Right forelimb (tissue), 1 donor: ENCODE data around the gene TMEM88.
A peak's percentile ranks its signal among the peaks of the same experiment; 100 is the strongest.
"Not testable (repeated sequence)": the region's sequence is repeated elsewhere in the genome, so short reads cannot be mapped to it uniquely, and the experiment has no call there.

Experiments
- DNase-seq: peaks from one replicate; pipeline ENCODE4 v3.0.0-alpha.2; 2018

TMEM88 gene

GRCh38 chr17:7856811-7857712 lies 2.2 kb downstream of the TMEM88 start, which contains the start of gene NAA38:
NAA38 (minus strand) TSS chr17:7857559; CDS start chr17:7857463, 96 bp downstream.
- DNase-seq = peak; percentile 98

GRCh38 chr17:7857713-7858521 lies 3.1 kb downstream of the TMEM88 start, which contains the start of gene CYB5D1:
CYB5D1 (plus strand) TSS chr17:7858003; CDS start chr17:7858135, 132 bp downstream.
- DNase-seq = peak; percentile 93

GRCh38 chr17:7858522-7858810 lies 3.6 kb downstream of the TMEM88 start:
- no peak for DNase-seq

- DNase-seq = no peak
Observed at GRCh38 chr17:7859028-7859427, 4.2 kb downstream of the TMEM88 start.

GRCh38 chr17:7862692-7863437 lies 8.0 kb downstream of the TMEM88 start:
- DNase-seq = peak; percentile 63

- not testable (repeated sequence) for DNase-seq
Observed at GRCh38 chr17:7864384-7864783, 9.5 kb downstream of the TMEM88 start.

GRCh38 chr17:7864995-7865650 lies 10.3 kb downstream of the TMEM88 start:
- no peak for DNase-seq

GRCh38 chr17:7867881-7868329 lies 13.0 kb downstream of the TMEM88 start:
- no peak for DNase-seq

GRCh38 chr17:7873051-7873450 lies 18.2 kb downstream of the TMEM88 start:
- DNase-seq = no peak

GRCh38 chr17:7875804-7876370 lies 21.0 kb downstream of the TMEM88 start:
- no peak for DNase-seq

GRCh38 chr17:7878234-7878633 lies 23.4 kb downstream of the TMEM88 start:
- DNase-seq = no peak

- no peak for DNase-seq
Observed at GRCh38 chr17:7880076-7880868, 25.4 kb downstream of the TMEM88 start.

GRCh38 chr17:7881276-7882054 lies 26.6 kb downstream of the TMEM88 start:
- no peak for DNase-seq

GRCh38 chr17:7882068-7882467 lies 27.2 kb downstream of the TMEM88 start:
- DNase-seq = no peak

- no peak for DNase-seq
Observed at GRCh38 chr17:7882629-7883028, 27.8 kb downstream of the TMEM88 start.

GRCh38 chr17:7883781-7884386 lies 29.0 kb downstream of the TMEM88 start:
- DNase-seq = no peak

GRCh38 chr17:7884581-7885366 lies 29.9 kb downstream of the TMEM88 start:
- DNase-seq = peak; percentile 57

- DNase-seq = peak; percentile 77
Observed at GRCh38 chr17:7885367-7886226, 30.7 kb downstream of the TMEM88 start.
